ENCODE measurements around the gene PARG.
"Not testable (repeated sequence)": the region's sequence is repeated elsewhere in the genome, so short reads cannot be mapped to it uniquely, and the experiment has no call there.

The PARG gene

GRCh38 chr10:49819234-49819958, 122.4 kb downstream of the PARG start:
- DNase-seq, result no peak

- DNase-seq, result no peak
Measured at GRCh38 chr10:49817845-49818244, 124.0 kb downstream of the PARG start.

GRCh38 chr10:49803988-49804387, 137.8 kb downstream of the PARG start:
- DNase-seq, result no peak

GRCh38 chr10:49798275-49798674, 143.6 kb downstream of the PARG start:
- DNase-seq, result no peak

- no peak for DNase-seq
Measured at GRCh38 chr10:49791100-49791499, 150.7 kb downstream of the PARG start.

DNA sequence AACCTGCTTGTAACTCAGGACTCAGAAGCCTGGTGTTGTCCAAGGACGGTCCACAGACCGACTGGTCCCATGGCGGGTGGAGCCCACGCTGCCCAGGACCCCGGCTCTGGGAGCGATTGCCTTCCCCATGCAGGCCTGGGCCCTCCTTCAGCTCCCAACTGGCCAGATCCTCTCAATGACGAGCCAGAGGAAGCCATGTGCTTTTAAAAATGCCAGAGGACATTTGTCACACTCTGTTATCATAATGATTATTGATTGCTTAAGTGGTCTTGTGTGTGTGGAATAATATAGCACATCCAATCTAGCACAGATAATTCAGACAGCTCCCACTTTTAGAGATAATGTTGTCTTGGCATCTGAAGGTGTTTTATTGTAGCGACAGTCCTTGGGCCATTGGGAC, 157.1 kb downstream of the PARG start:
- no peak for DNase-seq

DNA sequence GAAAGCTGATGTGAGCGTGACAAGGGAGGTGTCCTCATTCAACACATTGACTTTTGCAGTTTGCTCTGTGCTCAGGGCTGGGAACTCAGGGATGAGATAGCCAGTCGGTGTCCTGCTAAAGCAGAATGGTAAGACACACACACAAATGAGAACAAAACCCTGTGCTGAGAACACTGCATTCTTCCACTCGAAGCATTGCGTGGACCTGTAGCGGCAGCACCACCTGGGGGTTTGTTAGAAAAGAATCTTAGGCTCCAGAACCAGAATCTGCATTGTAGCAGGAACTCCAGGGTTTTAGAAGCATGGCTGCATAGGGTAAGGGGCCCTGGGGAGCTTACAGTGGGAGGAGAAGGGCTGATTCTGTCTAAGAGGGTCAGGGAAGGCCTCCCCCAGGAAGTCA, 158.2 kb downstream of the PARG start:
- no peak for DNase-seq

DNA sequence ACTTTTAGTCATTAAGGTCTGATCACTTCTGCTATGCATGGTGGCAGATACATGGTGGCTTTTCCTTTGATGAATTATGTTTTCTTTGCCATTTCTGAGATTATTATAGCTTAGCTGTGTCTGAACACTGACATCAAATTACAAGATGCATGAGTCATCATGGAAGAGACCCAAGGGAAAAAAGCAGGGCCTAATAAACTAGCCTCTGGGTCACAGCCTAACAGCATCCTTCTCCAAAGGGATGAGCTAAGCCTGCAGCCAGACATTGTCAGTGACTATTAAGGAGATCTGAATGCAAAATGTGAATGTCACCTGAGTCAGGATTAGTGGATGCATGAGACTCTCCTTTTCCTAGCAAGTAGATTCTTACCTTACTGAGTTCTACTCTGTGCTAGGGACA, 160.6 kb downstream of the PARG start:
- DNase-seq, result no peak

GRCh38 chr10:49778197-49778596, 163.6 kb downstream of the PARG start:
- no peak for DNase-seq

- DNase-seq, result no peak
Measured at GRCh38 chr10:49776851-49777250, 165.0 kb downstream of the PARG start.

- no peak for DNase-seq
Measured at GRCh38 chr10:49775014-49775413, 166.8 kb downstream of the PARG start.

- not testable (repeated sequence) for DNase-seq
Measured at GRCh38 chr10:49772944-49773343, 168.9 kb downstream of the PARG start.

DNA sequence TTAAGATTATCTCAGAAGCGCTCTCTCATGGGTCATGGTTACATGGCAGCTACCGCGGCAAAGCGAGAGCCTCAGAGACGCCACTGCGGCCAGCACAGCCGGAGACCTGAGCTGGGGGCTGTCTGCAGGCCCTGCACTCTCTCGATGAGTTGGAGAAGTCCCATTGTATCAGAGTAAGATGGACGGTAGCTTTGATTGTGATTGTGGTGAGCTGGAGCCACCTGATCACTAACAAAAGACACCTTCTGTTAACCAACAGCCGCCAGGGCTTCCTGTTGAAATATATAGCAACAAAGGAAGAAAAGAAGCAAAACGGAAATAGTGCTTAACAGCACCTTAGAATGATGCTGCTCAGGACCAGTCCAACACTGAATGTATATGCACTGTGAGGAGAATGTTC, 170.8 kb downstream of the PARG start:
- DNase-seq, result not testable (repeated sequence)

DNA sequence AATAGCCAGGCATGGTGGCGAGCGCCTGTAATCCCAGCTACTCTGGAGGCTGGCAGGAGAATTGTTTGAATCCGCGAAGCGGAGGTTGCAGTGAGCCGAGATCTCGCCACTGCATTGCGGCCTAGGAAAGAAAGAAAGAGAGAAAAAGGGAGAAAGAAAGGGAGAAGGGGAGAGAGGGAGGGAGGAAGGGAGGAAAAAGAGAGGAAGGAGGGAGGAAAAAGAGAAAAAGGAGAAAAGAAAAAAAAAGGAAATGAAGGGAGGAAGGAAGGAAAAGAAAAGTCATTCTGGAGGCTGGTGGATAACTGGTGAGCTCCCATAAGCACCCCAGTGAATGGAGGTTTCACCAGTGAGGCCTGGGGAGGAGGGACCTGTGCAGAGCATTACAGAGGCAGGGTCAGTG, 172.1 kb downstream of the PARG start:
- no peak for DNase-seq

DNA sequence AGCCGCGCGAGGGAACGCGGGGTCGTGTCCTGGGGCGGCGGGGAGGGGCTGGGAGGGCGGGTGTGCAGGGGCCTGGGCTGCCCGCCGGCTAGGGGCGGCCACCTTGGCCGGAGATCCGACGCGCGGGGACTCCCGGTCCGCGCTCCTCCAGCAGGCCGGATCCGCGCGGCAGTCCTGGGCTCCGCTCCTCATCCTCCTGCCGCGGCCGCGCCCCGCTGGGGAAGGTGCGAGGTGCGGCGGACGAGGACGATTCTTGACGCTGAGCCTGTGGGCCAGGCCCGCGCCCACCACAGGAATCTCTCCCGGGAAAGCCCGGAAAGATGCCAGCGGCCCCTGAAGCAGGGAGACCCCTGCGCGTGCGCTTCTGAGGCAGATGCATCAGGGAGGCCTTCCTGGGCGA, 173.1 kb downstream of the PARG start:
- DNase-seq, result no peak

- DNase-seq, result no peak
Measured at GRCh38 chr10:49768329-49768728, 173.5 kb downstream of the PARG start.

Data from suppressor macrophage treated with lipopolysaccharide for 4 hours (primary cell).